HepG2 (cell line): ENCODE data around the gene SQSTM1. TPM values are rescaled to one million over a fixed set of nuclear protein-coding genes. Genes with fewer than 3 reads are reported as not detected.

ENCODE experiments used
- ELK4 ChIP-seq: sonication (generic); formaldehyde crosslinking; IDR thresholded peaks from 2 replicates; pipeline ENCODE4 v1.9.0; 2021; ENCODE audit warnings: missing genetic modification reagents, borderline replicate concordance
- FIP1L1 ChIP-seq: fragments of 200-400 bp; formaldehyde crosslinking; IDR thresholded peaks from 2 replicates; pipeline ENCODE4 v1.6.1; 2018; ENCODE audit warnings: low read depth, mild to moderate bottlenecking, low read length, moderate library complexity, borderline replicate concordance; ENCODE audit not compliant: insufficient read depth
- FOXP1 ChIP-seq, 2 experiments: fragments of 450-650 bp in 1 of 2; IDR thresholded peaks; 2 replicates each; pipeline ENCODE4 v1.6.1; 2017 to 2018; ENCODE audit warnings: antibody characterized with exemption in 1 of 2
- NFAT5 ChIP-seq: sonication (generic); formaldehyde crosslinking; IDR thresholded peaks from 2 replicates; pipeline ENCODE4 v1.4.0; 2020; ENCODE audit warnings: missing genetic modification reagents
- PPARG ChIP-seq: conservative IDR thresholded peaks from 2 replicates; pipeline ENCODE4 v1.6.1; 2016; ENCODE audit warnings: missing biosample characterization, missing genetic modification reagents
- UBTF ChIP-seq: sonication (generic); formaldehyde crosslinking; IDR thresholded peaks from 2 replicates; pipeline ENCODE4 v1.4.0; 2020; ENCODE audit warnings: mild to moderate bottlenecking, missing genetic modification reagents
- ZNF251 ChIP-seq: sonication (generic); formaldehyde crosslinking; IDR thresholded peaks from 2 replicates; pipeline ENCODE4 v1.9.0; 2021; ENCODE audit warnings: mild to moderate bottlenecking, missing genetic modification reagents
- ZNF34 ChIP-seq: sonication (generic); formaldehyde crosslinking; IDR thresholded peaks from 2 replicates; pipeline ENCODE4 v1.4.0; 2020; ENCODE audit warnings: mild to moderate bottlenecking, missing genetic modification reagents, borderline replicate concordance
- ZNF367 ChIP-seq: sonication (generic); formaldehyde crosslinking; IDR thresholded peaks from 2 replicates; pipeline ENCODE4 v1.4.0; 2020; ENCODE audit warnings: missing genetic modification reagents, borderline replicate concordance
- ZNF670 ChIP-seq: sonication (generic); formaldehyde crosslinking; IDR thresholded peaks from 2 replicates; pipeline ENCODE4 v1.8.0; 2022; ENCODE audit warnings: mild to moderate bottlenecking, missing genetic modification reagents, borderline replicate concordance
- ZNF687 ChIP-seq: sonication (generic); formaldehyde crosslinking; IDR thresholded peaks from 2 replicates; pipeline ENCODE4 v1.5.1; 2020; ENCODE audit warnings: mild to moderate bottlenecking, missing genetic modification reagents, moderate library complexity
- polyA plus RNA-seq, 8 experiments: library from polyadenylated mRNA; depleted of rRNA in 3 of 8; stranded (reverse) in 7 of 8; unstranded in 1 of 8; fragments of >200 nt; fragmentation: Illumina TruSeq in 4 of 8; extraction: Trizol in 4 of 8; gene quantifications; 2 replicates each; pipeline versions ENCODE4 v1.2.1 to v1.2.3, GENCODE V29; 2011 to 2016; ENCODE audit warnings: low read depth in 4 of 8, missing spikeins in 1 of 8, mixed read lengths in 1 of 8; ENCODE audit not compliant: insufficient read depth in 1 of 8
- total RNA-seq, 5 experiments: library from RNA; depleted of rRNA; stranded (reverse); fragments of >200 nt; fragmentation: Illumina TruSeq; extraction: Trizol; gene quantifications; 2 replicates each; pipeline ENCODE4 v1.2.3, GENCODE V29; 2016; ENCODE audit warnings: low read depth in 1 of 5

Gene SQSTM1
- total and polyA plus RNA-seq, 2 of the 13 experiments (the other 11 are each of a cell fraction or from before 2014, with no cell fraction given), result 90.9 to 160 TPM

- no peak for TF ChIP-seq NFAT5 (CRISPR knock-in tag)
- TF ChIP-seq ZNF670 (CRISPR knock-in tag), result no peak
- TF ChIP-seq ZNF34 (CRISPR knock-in tag), result no peak
- no peak for TF ChIP-seq FOXP1 (IDR thresholded peaks at IDR 0.05)
- TF ChIP-seq FOXP1 (CRISPR knock-in tag; IDR thresholded peaks at IDR 0.05), result no peak
- TF ChIP-seq PPARG (CRISPR knock-in tag), result no peak
- no peak for TF ChIP-seq ZNF367 (CRISPR knock-in tag)
- TF ChIP-seq FIP1L1, result no peak
- TF ChIP-seq UBTF (CRISPR knock-in tag), result no peak
- peak; percentile 44; the same call in 1 of the 2 replicates for TF ChIP-seq ZNF687 (CRISPR knock-in tag)
- TF ChIP-seq ELK4, result no peak
- no peak for TF ChIP-seq ZNF251 (CRISPR knock-in tag)
Observed at GRCh38 chr5:179823937-179824744, 3.4 kb downstream of the SQSTM1 start (continued).
